Stimulated activated CD8-positive, alpha-beta memory T cell treated with anti-CD3 and anti-CD28 coated beads, Interleukin-12 subunit alpha, Interleukin-12 subunit beta, amount 100 ng/mL, for 4 hours (primary cell): ENCODE measurements around the gene SERPINB6.
"Not testable (repeated sequence)": the region's sequence is repeated elsewhere in the genome, so short reads cannot be mapped to it uniquely, and the experiment has no call there.

Source experiments
- DNase-seq: peaks from one replicate; pipeline ENCODE4 v3.0.0-alpha.2; 2020; ENCODE audit warnings: low read depth

Gene SERPINB6

GRCh38 chr6:2971420-2972218, at the start of gene SERPINB6:
TSS of gene SERPINB6 (minus strand) at chr6:2971567. CDS start at chr6:2959332, 12,235 bp downstream.
- DNase-seq: peak; percentile 17

DNA sequence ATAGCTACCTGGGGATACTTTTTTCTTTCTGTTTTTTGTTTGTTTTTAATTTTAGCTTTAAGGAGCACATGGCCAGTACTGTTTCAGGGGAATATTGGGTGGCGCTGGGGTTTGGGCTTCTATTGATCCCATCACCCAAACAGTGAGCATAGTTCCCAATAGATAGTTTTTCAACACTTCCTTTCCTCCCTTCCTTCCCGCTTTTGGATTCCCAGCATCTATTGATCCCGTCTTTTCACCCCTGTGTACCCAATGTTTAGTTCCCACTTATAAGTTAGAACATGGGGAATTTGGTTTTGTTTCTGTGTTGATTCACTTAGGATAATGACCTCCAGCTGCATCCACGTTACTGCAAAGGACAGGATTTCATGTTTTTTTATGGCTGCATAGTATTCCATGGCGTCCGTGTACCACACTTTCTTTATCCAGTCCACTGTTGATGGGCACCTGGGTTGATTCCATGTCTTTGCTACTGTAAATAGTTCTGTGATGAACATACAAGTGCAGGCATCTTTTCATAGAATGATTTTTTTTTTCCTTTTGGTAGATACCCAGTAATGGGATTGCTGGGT, 48.5 kb upstream of the SERPINB6 start:
- DNase-seq: no peak

GRCh38 chr6:3019065-3019464, 47.7 kb upstream of the SERPINB6 start:
- DNase-seq: no peak

DNA sequence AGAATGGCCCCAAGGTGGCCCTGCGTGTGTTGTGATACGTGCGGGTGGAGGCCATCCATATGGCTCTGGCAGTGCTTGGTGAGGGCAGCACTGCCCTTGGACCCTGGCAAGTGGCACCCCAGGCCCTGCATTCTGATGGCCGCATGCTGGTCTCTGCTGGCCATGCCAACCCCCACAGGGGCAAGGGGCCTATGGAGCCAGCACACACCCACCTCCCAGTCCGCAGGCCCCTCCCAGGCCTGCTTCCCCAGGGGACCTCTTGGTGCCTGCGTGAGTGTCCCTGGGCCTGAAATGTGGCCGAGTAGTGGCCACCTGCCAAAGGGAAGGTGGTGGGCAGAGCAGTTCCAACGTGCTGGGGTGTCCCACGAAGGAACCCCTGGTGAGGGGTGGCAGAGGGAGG, 45.9 kb upstream of the SERPINB6 start:
- no peak for DNase-seq

- DNase-seq: no peak
Observed at GRCh38 chr6:3016473-3017280, 45.3 kb upstream of the SERPINB6 start.

GRCh38 chr6:3015144-3015543, 43.8 kb upstream of the SERPINB6 start:
- no peak for DNase-seq

- no peak for DNase-seq
Observed at GRCh38 chr6:3014675-3015066, 43.3 kb upstream of the SERPINB6 start.

GRCh38 chr6:3013901-3014674, 42.7 kb upstream of the SERPINB6 start:
- DNase-seq: no peak

DNA sequence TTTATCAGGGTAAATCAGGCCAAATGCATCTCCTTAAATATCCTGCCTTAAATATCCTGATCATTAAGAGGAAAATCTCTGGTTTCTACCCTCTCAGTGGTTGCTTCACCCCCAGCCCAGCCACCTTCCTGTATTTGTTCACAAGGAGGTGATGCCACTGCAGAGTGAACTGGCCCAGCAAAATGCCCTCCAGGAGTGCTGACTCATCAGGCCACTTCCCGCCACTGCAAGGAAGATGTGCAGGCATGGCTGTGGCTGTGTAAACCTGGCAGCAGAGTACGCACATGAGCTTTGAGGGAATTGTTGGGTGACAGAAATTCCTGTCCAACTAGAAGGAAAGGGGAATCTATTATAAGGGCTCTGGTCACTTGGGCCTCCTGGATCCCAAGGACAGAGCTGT, 42.1 kb upstream of the SERPINB6 start:
- DNase-seq: no peak

GRCh38 chr6:3011592-3011991, 40.2 kb upstream of the SERPINB6 start:
- no peak for DNase-seq

- no peak for DNase-seq
Observed at GRCh38 chr6:3011158-3011557, 39.8 kb upstream of the SERPINB6 start.

GRCh38 chr6:3009930-3010329, 38.6 kb upstream of the SERPINB6 start:
- DNase-seq: no peak

DNA sequence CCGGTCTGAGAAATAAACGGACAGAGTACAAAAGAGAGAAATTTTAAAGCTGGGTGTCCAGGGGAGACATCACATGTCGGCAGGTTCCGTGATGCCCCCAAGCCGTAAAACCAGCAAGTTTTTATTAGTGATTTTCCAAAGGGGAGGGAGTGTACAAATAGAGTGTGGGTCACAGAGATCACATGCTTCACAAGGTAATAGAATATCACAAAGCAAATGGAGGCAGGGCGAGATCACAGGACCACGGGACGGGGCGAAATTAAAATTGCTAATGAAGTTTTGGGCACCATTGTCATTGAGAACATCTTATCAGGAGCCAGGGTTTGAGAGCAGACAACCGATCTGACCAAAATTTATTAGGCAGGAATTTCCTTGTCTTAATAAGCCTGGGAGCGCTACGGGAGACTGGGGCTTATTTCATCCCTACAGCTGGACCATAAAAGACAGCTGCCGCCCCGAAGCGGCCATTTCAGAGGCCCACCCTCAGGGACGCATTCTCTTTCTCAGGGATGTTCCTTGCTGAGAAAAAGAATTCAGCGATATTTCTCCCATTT, 37.4 kb upstream of the SERPINB6 start:
- DNase-seq: not testable (repeated sequence)

DNA sequence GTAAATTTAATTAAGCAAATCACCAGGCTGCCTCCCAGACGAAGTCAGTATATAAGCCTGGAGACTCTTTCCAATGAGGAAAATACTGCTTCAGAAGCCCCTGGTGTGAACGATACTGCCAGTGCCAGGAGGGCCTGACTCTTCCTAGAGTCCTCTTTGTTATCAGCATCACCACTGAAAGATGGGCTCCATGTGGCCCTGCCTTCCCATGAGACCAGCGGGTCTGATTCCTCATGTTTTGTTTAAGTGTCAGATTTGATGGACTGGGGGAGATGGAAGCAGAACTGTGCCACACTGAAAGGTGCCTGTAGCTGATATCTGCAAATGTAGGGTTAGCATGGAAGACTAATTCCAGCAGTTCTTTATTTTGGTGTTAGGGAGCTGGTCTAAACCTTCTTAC, 36.2 kb upstream of the SERPINB6 start:
- DNase-seq: no peak

GRCh38 chr6:3006476-3006875, 35.1 kb upstream of the SERPINB6 start:
- DNase-seq: no peak

DNA sequence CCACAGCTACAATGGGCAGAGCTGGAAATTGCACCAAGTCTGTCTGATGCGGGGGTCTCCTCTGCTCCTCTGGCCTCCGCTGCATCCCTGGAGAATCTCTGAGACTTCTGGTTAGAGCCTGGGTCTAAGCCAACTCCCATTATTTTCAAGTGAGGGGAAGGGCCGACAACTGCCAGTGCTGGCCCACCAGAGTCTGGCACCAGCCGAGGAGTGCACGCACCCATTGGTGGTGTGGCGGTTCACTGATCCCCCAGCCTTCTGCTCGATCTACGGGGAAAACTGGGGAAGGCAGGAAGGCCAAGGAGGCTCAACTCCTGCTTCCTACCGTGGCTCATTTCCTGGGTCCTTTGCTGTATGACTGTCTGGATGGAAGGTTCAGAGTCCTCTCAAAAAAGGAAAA, 34.5 kb upstream of the SERPINB6 start:
- DNase-seq: no peak

- no peak for DNase-seq
Observed at GRCh38 chr6:3005077-3005476, 33.7 kb upstream of the SERPINB6 start.

GRCh38 chr6:3003226-3003625, 31.9 kb upstream of the SERPINB6 start:
- not testable (repeated sequence) for DNase-seq

- DNase-seq: no peak
Observed at GRCh38 chr6:3001773-3002293, 30.5 kb upstream of the SERPINB6 start.

GRCh38 chr6:3001146-3001772, 29.9 kb upstream of the SERPINB6 start:
- DNase-seq: no peak
